ENCODE results near the gene PNPLA2.

- no peak for TF ChIP-seq CTCF (IDR thresholded peaks at IDR 0.05)
- no peak for TF ChIP-seq POLR2AphosphoS5 (IDR thresholded peaks at IDR 0.05)
These were observed 44.9 kb upstream of the PNPLA2 start for GRCh38 chr11:773830-774229.

Measured in esophagus muscularis mucosa (tissue), 3 donors.